ENCODE data around the gene ARMC5. TPM values are rescaled to one million over a fixed set of nuclear protein-coding genes. Genes with fewer than 3 reads are reported as not detected.

The ARMC5 gene
- total RNA-seq, 1 donor from 2014 or later = 4.2 TPM

DNA sequence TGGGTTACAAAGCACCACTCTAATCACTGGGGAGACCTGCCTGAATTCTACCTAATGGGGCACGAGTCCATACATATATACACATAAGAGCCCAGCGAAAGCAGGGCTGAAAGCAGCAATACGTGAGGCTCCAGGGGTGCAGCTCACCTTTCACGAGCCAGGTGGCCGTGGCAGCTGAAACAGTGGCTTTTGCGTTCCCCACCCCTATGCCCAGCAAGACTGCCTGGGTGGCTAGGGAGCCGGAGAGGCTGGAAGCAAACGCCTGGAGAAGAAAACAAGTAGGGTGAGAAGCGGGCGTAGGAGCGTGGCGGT is 48.3 kb downstream of the ARMC5 start:
- Histone ChIP-seq H3K27me3 (ENCODE audit: control insufficient read depth, insufficient read depth, low read length) (no peaks in the 10 kb centered on the region), H3K4me3 (ENCODE audit: low read depth, low read length) (peak overlapping the region; percentile 94), H3K36me3 (ENCODE audit: control insufficient read depth, insufficient read depth, low read length) (peaks cover 1% of the 10 kb centered on the region)
- DNase-seq (ENCODE audit: low read depth) (no peak), FAIRE-seq (no peak)
- TF ChIP-seq, protein P1, sequence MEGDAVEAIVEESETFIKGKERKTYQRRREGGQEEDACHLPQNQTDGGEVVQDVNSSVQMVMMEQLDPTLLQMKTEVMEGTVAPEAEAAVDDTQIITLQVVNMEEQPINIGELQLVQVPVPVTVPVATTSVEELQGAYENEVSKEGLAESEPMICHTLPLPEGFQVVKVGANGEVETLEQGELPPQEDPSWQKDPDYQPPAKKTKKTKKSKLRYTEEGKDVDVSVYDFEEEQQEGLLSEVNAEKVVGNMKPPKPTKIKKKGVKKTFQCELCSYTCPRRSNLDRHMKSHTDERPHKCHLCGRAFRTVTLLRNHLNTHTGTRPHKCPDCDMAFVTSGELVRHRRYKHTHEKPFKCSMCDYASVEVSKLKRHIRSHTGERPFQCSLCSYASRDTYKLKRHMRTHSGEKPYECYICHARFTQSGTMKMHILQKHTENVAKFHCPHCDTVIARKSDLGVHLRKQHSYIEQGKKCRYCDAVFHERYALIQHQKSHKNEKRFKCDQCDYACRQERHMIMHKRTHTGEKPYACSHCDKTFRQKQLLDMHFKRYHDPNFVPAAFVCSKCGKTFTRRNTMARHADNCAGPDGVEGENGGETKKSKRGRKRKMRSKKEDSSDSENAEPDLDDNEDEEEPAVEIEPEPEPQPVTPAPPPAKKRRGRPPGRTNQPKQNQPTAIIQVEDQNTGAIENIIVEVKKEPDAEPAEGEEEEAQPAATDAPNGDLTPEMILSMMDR (IDR thresholded peaks at IDR 0.05; ENCODE audit: insufficient read depth, low read length, severe bottlenecking) = no peak

DNA sequence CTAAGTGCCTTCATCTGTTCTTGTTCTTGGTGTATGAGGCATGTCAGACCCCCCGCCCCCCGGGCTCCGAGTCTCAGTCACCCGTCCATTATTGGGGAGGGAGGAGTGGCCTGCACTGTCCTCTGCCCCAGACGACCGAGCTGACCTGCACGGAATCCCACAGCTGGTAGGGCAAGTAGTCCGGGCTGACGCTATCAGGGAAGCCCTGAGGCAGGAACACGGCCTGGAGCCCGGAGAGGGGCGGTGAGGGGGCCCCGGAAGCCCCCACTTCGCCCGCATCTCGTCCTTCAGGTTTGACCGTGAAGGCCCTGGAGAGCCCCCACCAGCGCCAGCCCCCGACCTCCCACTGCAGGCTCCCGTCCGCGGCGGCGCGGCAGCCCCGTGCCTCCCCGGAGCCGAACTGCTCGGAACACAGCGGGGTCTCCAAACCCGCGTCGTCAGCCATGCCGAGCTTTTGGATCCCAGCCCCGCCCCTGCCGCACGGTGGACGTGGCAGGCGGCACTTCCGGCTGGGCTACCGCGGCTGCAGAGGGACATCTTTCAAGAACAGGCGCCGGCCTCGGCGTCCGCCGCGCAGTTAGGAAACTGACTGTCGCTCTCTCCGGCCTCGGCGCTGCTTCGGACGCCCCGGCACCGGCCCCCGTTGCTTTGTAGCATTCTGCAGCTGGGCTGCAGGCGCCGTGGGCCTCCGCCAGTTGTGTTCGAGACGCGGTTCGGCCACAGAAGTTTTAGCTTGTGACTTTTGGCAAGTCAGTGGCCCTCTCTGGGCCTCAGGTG is 48.8 kb downstream of the ARMC5 start, which contains the start of gene RUSF1:
Gene RUSF1, minus strand, starts transcription at position 463 of the 777 bp plus-strand sequence. Its CDS starts 18 bp downstream, at position 445.
- H3K36me3 ChIP-seq (ENCODE audit: control insufficient read depth, insufficient read depth, low read length) = peaks cover 1% of the 10 kb centered on the region
- H3K4me3 ChIP-seq (ENCODE audit: low read depth, low read length) = peak within 1 kb of the TSS; percentile 94
- TF ChIP-seq, protein P1 (IDR thresholded peaks at IDR 0.05; ENCODE audit: insufficient read depth, low read length, severe bottlenecking) = no peak
- FAIRE-seq (no peak), DNase-seq (ENCODE audit: low read depth) (peak; percentile 66)
- H3K27me3 ChIP-seq (ENCODE audit: control insufficient read depth, insufficient read depth, low read length) = no peaks in the 10 kb centered on the region

DNA sequence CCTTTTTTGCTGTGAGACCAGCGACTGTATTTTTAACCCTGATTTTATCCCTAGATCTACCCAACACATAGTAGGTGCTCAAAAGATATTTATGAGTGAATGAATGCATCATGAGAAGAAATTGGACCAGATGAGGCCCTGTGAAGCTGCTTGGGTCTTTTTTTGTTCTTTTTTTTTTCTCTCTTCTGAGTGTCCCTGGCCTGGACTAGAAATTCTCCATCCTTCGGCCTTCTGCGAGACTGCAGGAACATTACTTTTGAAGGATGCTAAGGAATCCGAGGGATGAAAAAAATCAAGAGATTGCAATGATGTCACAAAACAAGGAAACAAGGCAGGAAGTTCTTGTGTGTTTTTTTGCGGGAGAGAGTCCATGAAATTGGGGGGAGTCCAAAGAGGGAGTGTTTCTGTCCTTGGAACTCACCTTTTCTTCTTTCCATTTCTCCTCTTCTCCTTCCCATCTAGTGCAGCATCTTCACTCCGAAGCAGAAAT is 49.5 kb downstream of the ARMC5 start:
- TF ChIP-seq, protein P1 (IDR thresholded peaks at IDR 0.05; ENCODE audit: insufficient read depth, low read length, severe bottlenecking) = no peak
- peak; percentile 20 for DNase-seq (ENCODE audit: low read depth)
- H3K4me3 ChIP-seq (ENCODE audit: low read depth, low read length) = peak overlapping the region; percentile 94
- peaks cover 1% of the 10 kb centered on the region for H3K36me3 ChIP-seq (ENCODE audit: control insufficient read depth, insufficient read depth, low read length)
- H3K27me3 ChIP-seq (ENCODE audit: control insufficient read depth, insufficient read depth, low read length) = no peaks in the 10 kb centered on the region
- no peak for FAIRE-seq

DNA sequence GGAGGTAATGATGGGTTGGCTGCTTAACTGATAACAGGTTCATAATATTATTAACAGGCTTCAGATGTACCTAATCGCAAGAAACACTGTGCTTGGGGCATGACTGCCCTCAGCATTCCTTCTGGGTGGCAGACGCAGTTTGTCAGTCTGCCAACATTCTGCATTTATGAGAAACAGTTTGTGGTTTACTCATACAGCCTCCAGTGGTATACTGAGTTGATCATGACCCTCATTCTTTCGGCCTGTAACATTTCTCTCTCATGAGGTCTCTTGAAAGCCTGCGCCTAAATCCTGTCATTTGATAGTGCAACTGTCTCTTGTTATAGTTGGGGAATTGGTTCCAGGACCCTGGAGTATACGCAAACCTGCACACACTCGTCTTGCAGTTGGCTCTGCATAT is 53.8 kb downstream of the ARMC5 start:
- TF ChIP-seq, protein P1 (IDR thresholded peaks at IDR 0.05; ENCODE audit: insufficient read depth, low read length, severe bottlenecking) = no peak
- Histone ChIP-seq H3K36me3 (ENCODE audit: control insufficient read depth, insufficient read depth, low read length) (no peaks in the 10 kb centered on the region), H3K27me3 (ENCODE audit: control insufficient read depth, insufficient read depth, low read length) (no peaks in the 10 kb centered on the region), H3K4me3 (ENCODE audit: low read depth, low read length) (no peak overlapping the region)
- DNase-seq (ENCODE audit: low read depth) = peak; percentile 72
- no peak for FAIRE-seq

DNA sequence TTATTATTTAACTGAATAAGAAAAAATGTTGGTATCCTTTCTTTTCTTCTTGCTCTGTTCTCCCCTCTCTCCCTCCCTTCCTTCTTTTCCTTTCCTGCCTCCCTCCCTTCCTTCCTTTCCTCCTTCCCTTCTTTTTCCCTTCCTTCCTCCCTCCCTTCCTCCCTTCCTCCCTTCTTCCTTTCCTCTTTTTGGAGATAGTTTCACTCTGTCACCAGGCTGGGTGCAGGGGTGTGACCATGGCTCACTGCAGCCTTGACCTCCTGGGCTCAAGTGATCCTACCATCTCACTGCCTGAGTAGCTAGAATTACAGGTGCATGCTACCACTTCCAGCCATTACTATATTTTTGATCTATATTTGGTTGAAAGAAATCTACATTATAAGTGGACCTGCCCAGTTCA is 54.6 kb downstream of the ARMC5 start:
- TF ChIP-seq, protein P1 (IDR thresholded peaks at IDR 0.05; ENCODE audit: insufficient read depth, low read length, severe bottlenecking) = no peak
- FAIRE-seq = no peak
- no peak overlapping the region for H3K4me3 ChIP-seq (ENCODE audit: low read depth, low read length)
- DNase-seq (ENCODE audit: low read depth) = no peak
- H3K27me3 ChIP-seq (ENCODE audit: control insufficient read depth, insufficient read depth, low read length) = no peaks in the 10 kb centered on the region
- no peaks in the 10 kb centered on the region for H3K36me3 ChIP-seq (ENCODE audit: control insufficient read depth, insufficient read depth, low read length)

Other genes with a start within 250 kb of the ARMC5 start
- gene TRIM72, start 245.4 kb upstream of the ARMC5 start, total RNA-seq = under 0.01 TPM in 1 of 2 replicates, not detected in the other
- not detected in 2 replicates for gene PYDC1, start 242.4 kb upstream of the ARMC5 start, total RNA-seq
- gene ITGAM, start 199.5 kb upstream of the ARMC5 start, total RNA-seq = 0.13 TPM in 1 of 2 replicates, not detected in the other
- under 0.01 TPM in 1 of 2 replicates, not detected in the other for gene ITGAX, start 104.3 kb upstream of the ARMC5 start, total RNA-seq
- not detected in 2 replicates for gene ITGAD, start 66.2 kb upstream of the ARMC5 start, total RNA-seq
- not detected in 2 replicates for gene COX6A2, start 31.1 kb upstream of the ARMC5 start, total RNA-seq
- under 0.01 and 0.13 TPM in 2 replicates for gene ZNF843, start 16.7 kb upstream of the ARMC5 start, total RNA-seq
- gene TGFB1I1, start 12.7 kb downstream of the ARMC5 start, total RNA-seq = 1.6 and 2.8 TPM in 2 replicates
- gene SLC5A2, start 23.6 kb downstream of the ARMC5 start, total RNA-seq = under 0.01 TPM in 1 of 2 replicates, not detected in the other
- gene RUSF1, start 48.9 kb downstream of the ARMC5 start, total RNA-seq = 26.9 TPM in 2 replicates
- gene AHSP, start 68.4 kb downstream of the ARMC5 start, total RNA-seq = not detected in 2 replicates

All from bronchial epithelial cell (primary cell).